Heart right ventricle (tissue), 16 donors: Measurements from ENCODE around the gene ITSN1. TPM values are rescaled to one million over a fixed set of nuclear protein-coding genes. Genes with fewer than 3 reads are reported as not detected.
"Not testable (repeated sequence)": the region's sequence is repeated elsewhere in the genome, so short reads cannot be mapped to it uniquely, and the experiment has no call there.

Experiments used
- ATAC-seq, 8 donors: fragments of 200-7000 bp; cut with Tn5 transposase; one replicate each; pipeline ENCODE4 v1.9.1; 2020; ENCODE audit warnings: mild to moderate bottlenecking in 8 of 8, moderate library complexity in 8 of 8, moderate number of reproducible peaks in 1 of 8
- DNase-seq, 2 donors: peaks; one replicate each; pipeline ENCODE4 v3.0.0-alpha.2; 2020
- H3K27ac ChIP-seq, 10 donors: fragments of 200-600 bp; sonication (generic) in 2 of 10; one replicate each; pipeline versions ENCODE4 v1.5.0 to v1.8.0; 2020 to 2022; ENCODE audit warnings: mild to moderate bottlenecking in 3 of 10
- H3K27me3 ChIP-seq, 7 donors: fragments of 200-600 bp; one replicate each; pipeline ENCODE4 v1.8.0; 2021 to 2022; ENCODE audit warnings: mild to moderate bottlenecking in 2 of 7
- H3K36me3 ChIP-seq, 9 donors: fragments of 200-600 bp; sonication (generic) in 1 of 9; one replicate each; pipeline versions ENCODE4 v1.5.0 to v1.8.0; 2020 to 2022; ENCODE audit warnings: mild to moderate bottlenecking in 2 of 9
- H3K4me1 ChIP-seq, 9 donors: fragments of 200-600 bp; sonication (generic) in 1 of 9; one replicate each; pipeline versions ENCODE4 v1.5.0 to v1.8.0; 2020 to 2022; ENCODE audit warnings: mild to moderate bottlenecking in 4 of 9
- H3K4me3 ChIP-seq, 10 donors: fragments of 200-600 bp; sonication (generic) in 2 of 10; one replicate each; pipeline versions ENCODE4 v1.5.0 to v1.8.0; 2020 to 2022; ENCODE audit warnings: mild to moderate bottlenecking in 7 of 10, moderate library complexity in 2 of 10
- H3K9me3 ChIP-seq, 11 donors: fragments of 200-600 bp in 10 of 11; sonication (generic) in 2 of 11; one replicate each; pipeline versions ENCODE4 v1.5.0 to v1.8.0; 2013 to 2022; ENCODE audit warnings: mild to moderate bottlenecking in 2 of 11, control low read depth in 1 of 11, moderate library complexity in 1 of 11
- WGBS, 2 donors: extraction: QIAGEN DNeasy Blood & Tissue Kit; methylation state at CpG; one replicate each; pipeline ENCODE4 v1.1.7; 2013; ENCODE audit warnings: inconsistent platforms in 1 of 2; 5-methylcytosine and 5-hydroxymethylcytosine counted together
- intact Hi-C, 10 donors: fragments of 100-400 bp; cut with DNase I; formaldehyde crosslinking; loops; one replicate each; pipeline versions ENCODE4 v1.11.1 to v1.14.2; 2022
- polyA plus RNA-seq, 2 donors: library from polyadenylated mRNA; stranded (reverse); fragments of 200-250 nt; gene quantifications; one replicate each; pipeline ENCODE4 v1.2.3, GENCODE V29; 2013
- total RNA-seq, 10 donors: library from RNA; stranded (reverse); fragmentation: NEBNext Ultra II Directional in 3 of 10; extraction: Animal tissue kit (Norgen Biotek cat#: 25700) in 3 of 10; gene quantifications; one replicate each; pipeline versions ENCODE4 v1.2.1 to v1.2.4, GENCODE V29; 2021 to 2023
- TF ChIP-seq, protein P1 (sequence below), 9 donors: fragments of 200-600 bp; sonication (generic) in 2 of 9; IDR thresholded peaks; one replicate each; pipeline versions ENCODE4 v1.5.0 to v1.8.0; 2021 to 2022; ENCODE audit warnings: antibody characterized with exemption in 9 of 9, mild to moderate bottlenecking in 5 of 9, moderate library complexity in 1 of 9
- donor health status: Arrhythmogenic right ventricular cardiomyopathy.
- donor health status: ischemic (EF 13 %, LVEDD 7.1; RV severe dilation, severe dysfunction).
- donor health status: healthy with polysubstance abuse.
- donor health status: DM: no; HTN: yes; CAD: no.
- donor health status: DM: no; HTN: no; CAD: no.
- donor health status: ischemic (EF 25% LVEDD 6.9; RV normal size, moderate dysfunction).
- donor health status: ischemic (EF 25% LVEDD 5.7; RV mildly dilated, moderate dysfunction).
- donor health status: healthy.
- donor health status: DM: yes; HTN: yes; CAD: no.
- donor health status: Ischemic cardiomyopathy.
- donor health status: ischemic (EF 35%, LVEDD 5.7; RV mildly dilated, moderate dysfunction).
- donor health status: nonischemic (EF 11% LVEDD 7.7; RV severe dilation, severe dysfunction).
- donor health status: DM: yes; HTN: yes; CAD: no.
- donor health status: PGD.
- donor health status: ischemic (EF 29% LVEDD 5.4; RV normal size, mild dysfunction).
- donor health status: nonischemic (EF 23%, LVEDD 6.1; RV moderate dilation, normal function).

Gene ITSN1
- total and polyA plus RNA-seq, 12 donors, result 14.6 to 47.3 (median 32.3) TPM

DNA sequence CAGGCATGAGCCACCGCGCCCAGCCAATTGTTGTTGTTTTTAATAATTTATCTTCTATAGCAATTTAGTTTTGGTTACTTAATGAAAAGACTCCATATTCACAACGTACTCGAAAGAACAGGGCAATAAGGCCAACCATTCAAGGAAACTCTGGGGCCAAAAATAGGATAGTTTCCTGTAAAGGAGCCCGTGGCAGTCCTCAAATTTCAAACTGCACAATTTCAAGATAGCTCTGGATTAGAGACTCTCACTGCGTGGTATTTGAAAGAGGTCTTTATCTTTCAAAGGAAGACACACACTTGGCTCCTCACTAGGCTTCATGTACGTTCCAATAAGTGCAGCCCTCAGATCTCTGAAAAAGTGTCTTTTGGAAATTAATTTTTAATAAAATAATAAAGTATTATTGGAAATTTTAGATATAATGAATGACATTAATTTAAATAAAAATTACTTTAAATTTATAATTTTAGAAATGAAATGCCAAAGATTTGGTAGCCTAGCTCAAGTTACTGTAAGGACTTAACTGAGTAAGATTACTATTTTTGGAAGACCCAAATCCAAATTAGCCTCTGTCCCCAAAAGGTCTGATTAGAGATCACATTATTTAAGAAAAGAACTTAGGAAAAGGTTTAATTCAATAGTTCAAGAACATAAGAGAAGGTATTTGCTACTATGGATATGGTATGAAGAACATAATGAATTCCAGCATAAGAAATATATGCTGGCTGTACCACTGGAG, 31.1 kb upstream of the ITSN1 start:
- TF ChIP-seq, protein P1, sequence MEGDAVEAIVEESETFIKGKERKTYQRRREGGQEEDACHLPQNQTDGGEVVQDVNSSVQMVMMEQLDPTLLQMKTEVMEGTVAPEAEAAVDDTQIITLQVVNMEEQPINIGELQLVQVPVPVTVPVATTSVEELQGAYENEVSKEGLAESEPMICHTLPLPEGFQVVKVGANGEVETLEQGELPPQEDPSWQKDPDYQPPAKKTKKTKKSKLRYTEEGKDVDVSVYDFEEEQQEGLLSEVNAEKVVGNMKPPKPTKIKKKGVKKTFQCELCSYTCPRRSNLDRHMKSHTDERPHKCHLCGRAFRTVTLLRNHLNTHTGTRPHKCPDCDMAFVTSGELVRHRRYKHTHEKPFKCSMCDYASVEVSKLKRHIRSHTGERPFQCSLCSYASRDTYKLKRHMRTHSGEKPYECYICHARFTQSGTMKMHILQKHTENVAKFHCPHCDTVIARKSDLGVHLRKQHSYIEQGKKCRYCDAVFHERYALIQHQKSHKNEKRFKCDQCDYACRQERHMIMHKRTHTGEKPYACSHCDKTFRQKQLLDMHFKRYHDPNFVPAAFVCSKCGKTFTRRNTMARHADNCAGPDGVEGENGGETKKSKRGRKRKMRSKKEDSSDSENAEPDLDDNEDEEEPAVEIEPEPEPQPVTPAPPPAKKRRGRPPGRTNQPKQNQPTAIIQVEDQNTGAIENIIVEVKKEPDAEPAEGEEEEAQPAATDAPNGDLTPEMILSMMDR (IDR thresholded peaks at IDR 0.05), result no peak
- no peak for DNase-seq
- Histone ChIP-seq H3K27ac (no peak overlapping the region), H3K27me3 (no peaks in the 10 kb centered on the region), H3K9me3 (no peaks in the 10 kb centered on the region), H3K4me1 (no peaks in the 10 kb centered on the region), H3K4me3 (no peak overlapping the region), H3K36me3 (peaks cover 0 to 95% (median 10%) of the 10 kb centered on the region in 9 donors)
- WGBS, 2 donors, result 84 to 85% methylated on average over 7 of the region's 7 CpGs
- intact Hi-C loops, result loop anchor here in 1 of 10 donors (5.0 kb wide), 1 partner anchor 779 kb away; no protein-coding TSS in a partner anchor
- no peak for ATAC-seq

DNA sequence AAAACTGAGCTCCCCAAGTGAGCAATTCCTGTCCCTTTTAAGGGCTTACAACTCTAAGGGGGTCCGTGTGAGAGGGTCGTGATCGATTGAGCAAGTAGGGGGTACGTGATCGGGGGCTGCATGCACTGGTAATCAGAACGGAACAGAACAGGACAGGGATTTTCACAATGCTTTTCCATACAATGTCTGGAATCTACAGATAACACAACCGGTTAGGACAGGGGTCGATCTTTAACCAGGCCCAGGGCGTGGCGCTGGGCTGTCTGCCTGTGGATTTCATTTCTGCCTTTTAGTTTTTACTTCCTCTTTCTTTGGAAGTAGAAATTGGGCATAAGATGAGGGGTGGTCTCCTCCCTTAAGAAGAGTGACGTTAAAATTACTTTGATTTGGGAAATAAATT, 24.7 kb upstream of the ITSN1 start:
- H3K27me3 ChIP-seq, DNase-seq, H3K9me3 ChIP-seq, H3K4me1 ChIP-seq, ATAC-seq, H3K4me3 ChIP-seq, H3K27ac ChIP-seq, intact Hi-C loops: not testable (repeated sequence)
- peaks cover 0 to 96% (median 19%) of the 10 kb centered on the region in 9 donors for H3K36me3 ChIP-seq
- WGBS, 2 donors, result 93 to 96% methylated on average over 11 of the region's 11 CpGs

DNA sequence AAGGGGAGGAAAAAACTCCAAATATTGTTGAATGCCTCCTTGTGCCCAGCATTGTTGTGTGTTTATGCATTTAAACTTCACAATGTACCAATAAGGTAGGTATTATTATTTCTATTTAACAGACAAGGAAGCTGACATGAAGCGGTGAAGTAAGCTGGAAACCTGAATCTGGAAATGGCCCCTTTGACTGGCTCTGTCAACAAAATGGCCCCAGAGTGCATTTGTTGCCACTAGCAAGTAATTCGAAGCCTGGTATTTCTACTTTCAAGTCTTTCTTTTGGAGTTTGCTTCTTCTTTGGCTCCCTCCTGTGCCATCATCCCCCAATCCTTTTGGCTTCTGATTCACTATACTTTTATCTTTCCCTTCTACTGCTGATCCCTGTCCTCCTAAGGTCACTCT, 23.9 kb upstream of the ITSN1 start:
- DNase-seq, result no peak
- no peak for ATAC-seq
- WGBS, 2 donors, result 97 to 98% methylated on average over 2 of the region's 2 CpGs
- H3K36me3 ChIP-seq, result peaks cover 0 to 96% (median 18%) of the 10 kb centered on the region in 9 donors
- no peaks in the 10 kb centered on the region for H3K4me1 ChIP-seq
- H3K27ac ChIP-seq, result no peak overlapping the region
- TF ChIP-seq, protein P1 (IDR thresholded peaks at IDR 0.05), result no peak
- H3K27me3 ChIP-seq, result no peaks in the 10 kb centered on the region
- H3K4me3 ChIP-seq, result no peak overlapping the region
- intact Hi-C loops, result no loop called here
- no peaks in the 10 kb centered on the region for H3K9me3 ChIP-seq

DNA sequence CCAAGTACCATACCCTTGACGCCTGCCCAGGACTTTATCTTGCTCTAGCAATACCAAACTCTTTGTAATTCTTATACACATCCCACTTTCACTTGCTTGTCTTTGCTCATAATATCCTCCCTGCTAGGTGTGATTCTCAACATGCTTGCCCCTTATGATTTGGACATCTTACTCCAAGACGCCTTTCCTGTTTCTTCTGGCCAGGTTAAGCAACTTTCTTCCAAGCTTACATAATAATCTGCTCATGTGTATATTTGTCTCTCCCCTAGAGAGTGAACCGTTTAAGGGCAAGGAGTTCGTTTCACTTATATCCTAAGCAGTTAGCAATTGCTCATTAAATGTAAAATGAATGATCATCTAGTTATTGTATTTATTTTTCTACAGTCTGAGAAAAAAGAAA, 22.6 kb upstream of the ITSN1 start:
- ATAC-seq, result no peak
- Histone ChIP-seq H3K27ac (no peak overlapping the region), H3K4me1 (no peaks in the 10 kb centered on the region), H3K4me3 (no peak overlapping the region), H3K27me3 (no peaks in the 10 kb centered on the region), H3K36me3 (peaks cover 0 to 98% (median 26%) of the 10 kb centered on the region in 9 donors), H3K9me3 (no peaks in the 10 kb centered on the region)
- TF ChIP-seq, protein P1 (IDR thresholded peaks at IDR 0.05), result no peak
- no peak for DNase-seq
- intact Hi-C loops, result no loop called here
- WGBS, 2 donors, result 93 to 96% methylated on average over 4 of the region's 4 CpGs

DNA sequence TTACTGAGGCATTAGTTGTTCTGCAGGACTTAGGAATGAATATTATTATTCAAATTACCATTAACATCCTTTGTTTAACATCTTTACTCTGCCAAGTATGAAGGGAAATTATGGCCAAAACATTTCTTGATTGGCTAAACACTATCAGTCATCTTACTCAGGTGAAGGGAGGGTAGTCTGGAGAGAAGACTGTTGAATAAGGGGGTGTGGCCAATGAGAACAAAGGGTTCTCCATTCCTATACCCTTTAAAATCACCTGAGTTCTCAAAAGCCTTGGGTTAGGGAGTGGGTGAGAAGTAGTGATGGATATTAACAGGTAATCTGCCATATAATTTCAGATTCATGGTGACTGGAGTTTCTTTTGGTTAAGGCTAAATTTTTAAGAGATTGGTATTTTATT, 20.0 kb upstream of the ITSN1 start:
- Histone ChIP-seq H3K9me3 (no peaks in the 10 kb centered on the region), H3K4me3 (no peak overlapping the region), H3K27me3 (no peaks in the 10 kb centered on the region), H3K27ac (no peak overlapping the region), H3K36me3 (peaks cover 0 to 83% (median 26%) of the 10 kb centered on the region in 9 donors), H3K4me1 (no peaks in the 10 kb centered on the region)
- DNase-seq (no peak), ATAC-seq (no peak)
- TF ChIP-seq, protein P1 (IDR thresholded peaks at IDR 0.05), result no peak
- intact Hi-C loops, result no loop called here

DNA sequence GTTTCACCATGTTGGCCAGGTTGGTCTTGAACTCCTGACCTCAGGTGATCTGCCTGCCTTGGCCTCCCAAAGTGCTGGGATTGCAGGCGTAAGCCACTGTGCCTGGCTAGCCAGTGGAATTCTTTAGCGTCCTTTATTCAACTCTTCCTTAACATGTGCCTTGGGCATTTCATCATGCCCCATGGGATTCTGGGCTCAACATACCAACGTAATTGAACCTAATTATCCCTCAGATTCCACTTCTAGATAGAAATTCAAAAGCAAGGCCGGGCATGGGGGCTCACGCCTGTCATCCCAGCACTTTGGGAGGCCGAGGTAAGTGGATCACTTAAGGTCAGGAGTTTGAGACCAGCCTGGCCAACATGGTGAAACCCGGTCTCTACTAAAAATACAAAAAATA, 16.1 kb upstream of the ITSN1 start:
- 93 to 96% methylated on average over 7 of the region's 7 CpGs for WGBS, 2 donors
- H3K27me3 ChIP-seq, intact Hi-C loops, H3K27ac ChIP-seq, ATAC-seq, DNase-seq, H3K9me3 ChIP-seq, H3K4me1 ChIP-seq, H3K4me3 ChIP-seq: not testable (repeated sequence)
- H3K36me3 ChIP-seq, result peaks cover 0 to 87% (median 31%) of the 10 kb centered on the region in 9 donors
